ENCODE results near the gene HIP1.

DNA sequence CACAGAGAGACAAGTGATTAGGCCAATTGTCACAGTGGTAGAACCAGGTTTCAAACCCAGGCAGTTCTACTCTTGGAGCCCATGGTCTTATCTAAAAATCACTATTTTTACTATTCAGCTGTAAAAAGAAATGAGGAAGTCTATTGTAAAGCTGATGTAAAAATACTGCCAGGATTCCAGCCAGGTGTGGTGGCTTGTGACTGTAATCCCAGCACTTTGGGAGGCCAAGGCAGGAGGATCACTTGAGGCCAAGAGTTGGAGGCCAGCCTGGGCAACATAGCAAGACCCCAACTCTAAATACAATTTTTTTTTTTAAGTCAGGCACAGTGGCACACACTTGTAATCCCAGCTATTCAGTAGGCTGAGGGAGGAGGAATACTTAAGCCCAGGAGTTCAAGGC, 40.4 kb downstream of the HIP1 start:
- TF ChIP-seq FOSL2 (IDR thresholded peaks at IDR 0.05): no peak
- TF ChIP-seq FOSL2 (CRISPR knock-in tag; IDR thresholded peaks at IDR 0.05): no peak
- no peak for TF ChIP-seq CEBPB (IDR thresholded peaks at IDR 0.05)
- TF ChIP-seq, protein P1, sequence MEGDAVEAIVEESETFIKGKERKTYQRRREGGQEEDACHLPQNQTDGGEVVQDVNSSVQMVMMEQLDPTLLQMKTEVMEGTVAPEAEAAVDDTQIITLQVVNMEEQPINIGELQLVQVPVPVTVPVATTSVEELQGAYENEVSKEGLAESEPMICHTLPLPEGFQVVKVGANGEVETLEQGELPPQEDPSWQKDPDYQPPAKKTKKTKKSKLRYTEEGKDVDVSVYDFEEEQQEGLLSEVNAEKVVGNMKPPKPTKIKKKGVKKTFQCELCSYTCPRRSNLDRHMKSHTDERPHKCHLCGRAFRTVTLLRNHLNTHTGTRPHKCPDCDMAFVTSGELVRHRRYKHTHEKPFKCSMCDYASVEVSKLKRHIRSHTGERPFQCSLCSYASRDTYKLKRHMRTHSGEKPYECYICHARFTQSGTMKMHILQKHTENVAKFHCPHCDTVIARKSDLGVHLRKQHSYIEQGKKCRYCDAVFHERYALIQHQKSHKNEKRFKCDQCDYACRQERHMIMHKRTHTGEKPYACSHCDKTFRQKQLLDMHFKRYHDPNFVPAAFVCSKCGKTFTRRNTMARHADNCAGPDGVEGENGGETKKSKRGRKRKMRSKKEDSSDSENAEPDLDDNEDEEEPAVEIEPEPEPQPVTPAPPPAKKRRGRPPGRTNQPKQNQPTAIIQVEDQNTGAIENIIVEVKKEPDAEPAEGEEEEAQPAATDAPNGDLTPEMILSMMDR (IDR thresholded peaks at IDR 0.05): no peak
- TF ChIP-seq MAZ (IDR thresholded peaks at IDR 0.05; ENCODE audit: borderline replicate concordance, low read depth, low read length): no peak
- no peak for TF ChIP-seq JUN (IDR thresholded peaks at IDR 0.05)
- TF ChIP-seq, protein P2, sequence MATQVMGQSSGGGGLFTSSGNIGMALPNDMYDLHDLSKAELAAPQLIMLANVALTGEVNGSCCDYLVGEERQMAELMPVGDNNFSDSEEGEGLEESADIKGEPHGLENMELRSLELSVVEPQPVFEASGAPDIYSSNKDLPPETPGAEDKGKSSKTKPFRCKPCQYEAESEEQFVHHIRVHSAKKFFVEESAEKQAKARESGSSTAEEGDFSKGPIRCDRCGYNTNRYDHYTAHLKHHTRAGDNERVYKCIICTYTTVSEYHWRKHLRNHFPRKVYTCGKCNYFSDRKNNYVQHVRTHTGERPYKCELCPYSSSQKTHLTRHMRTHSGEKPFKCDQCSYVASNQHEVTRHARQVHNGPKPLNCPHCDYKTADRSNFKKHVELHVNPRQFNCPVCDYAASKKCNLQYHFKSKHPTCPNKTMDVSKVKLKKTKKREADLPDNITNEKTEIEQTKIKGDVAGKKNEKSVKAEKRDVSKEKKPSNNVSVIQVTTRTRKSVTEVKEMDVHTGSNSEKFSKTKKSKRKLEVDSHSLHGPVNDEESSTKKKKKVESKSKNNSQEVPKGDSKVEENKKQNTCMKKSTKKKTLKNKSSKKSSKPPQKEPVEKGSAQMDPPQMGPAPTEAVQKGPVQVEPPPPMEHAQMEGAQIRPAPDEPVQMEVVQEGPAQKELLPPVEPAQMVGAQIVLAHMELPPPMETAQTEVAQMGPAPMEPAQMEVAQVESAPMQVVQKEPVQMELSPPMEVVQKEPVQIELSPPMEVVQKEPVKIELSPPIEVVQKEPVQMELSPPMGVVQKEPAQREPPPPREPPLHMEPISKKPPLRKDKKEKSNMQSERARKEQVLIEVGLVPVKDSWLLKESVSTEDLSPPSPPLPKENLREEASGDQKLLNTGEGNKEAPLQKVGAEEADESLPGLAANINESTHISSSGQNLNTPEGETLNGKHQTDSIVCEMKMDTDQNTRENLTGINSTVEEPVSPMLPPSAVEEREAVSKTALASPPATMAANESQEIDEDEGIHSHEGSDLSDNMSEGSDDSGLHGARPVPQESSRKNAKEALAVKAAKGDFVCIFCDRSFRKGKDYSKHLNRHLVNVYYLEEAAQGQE (IDR thresholded peaks at IDR 0.05): no peak
- no peak for TF ChIP-seq POLR2A (IDR thresholded peaks at IDR 0.05; ENCODE audit: low read length)
- no peak for TF ChIP-seq EP300 (IDR thresholded peaks at IDR 0.05)
- TF ChIP-seq, protein P3, sequence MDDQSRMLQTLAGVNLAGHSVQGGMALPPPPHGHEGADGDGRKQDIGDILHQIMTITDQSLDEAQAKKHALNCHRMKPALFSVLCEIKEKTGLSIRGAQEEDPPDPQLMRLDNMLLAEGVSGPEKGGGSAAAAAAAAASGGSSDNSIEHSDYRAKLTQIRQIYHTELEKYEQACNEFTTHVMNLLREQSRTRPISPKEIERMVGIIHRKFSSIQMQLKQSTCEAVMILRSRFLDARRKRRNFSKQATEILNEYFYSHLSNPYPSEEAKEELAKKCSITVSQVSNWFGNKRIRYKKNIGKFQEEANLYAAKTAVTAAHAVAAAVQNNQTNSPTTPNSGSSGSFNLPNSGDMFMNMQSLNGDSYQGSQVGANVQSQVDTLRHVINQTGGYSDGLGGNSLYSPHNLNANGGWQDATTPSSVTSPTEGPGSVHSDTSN (IDR thresholded peaks at IDR 0.05): no peak
- TF ChIP-seq GATA3 (IDR thresholded peaks at IDR 0.05; ENCODE audit: borderline replicate concordance): no peak
- no peak for TF ChIP-seq ZFP36 (IDR thresholded peaks at IDR 0.05; ENCODE audit: borderline replicate concordance, partially characterized antibody)
- TF ChIP-seq RAD21 (conservative IDR thresholded peaks at IDR 0.05 in 1 of 2, IDR thresholded peaks at IDR 0.05 in 1 of 2): no peak
